AG04450 (cell line): Measurements from ENCODE around the gene RPL36A. TPM values are rescaled to one million over a fixed set of nuclear protein-coding genes. Genes with fewer than 3 reads are reported as not detected.

Source experiments
- CTCF ChIA-PET: fragments of 300-600, 350-600 bp; formaldehyde crosslinking; extraction: SDS; loops from one replicate; lab custom pipeline; 2022; ENCODE audit warnings: antibody characterized with exemption, inconsistent platforms; lab: Charles Lee
- POLR2A ChIA-PET: fragments of 350-600 bp; formaldehyde crosslinking; extraction: SDS; loops from one replicate; lab custom pipeline; 2021; ENCODE audit warnings: antibody characterized with exemption, inconsistent platforms; lab: Yijun Ruan, JAX
- DNase-seq: peaks from one replicate; pipeline ENCODE4 v3.0.0-alpha.2; 2011; ENCODE audit warnings: low read depth, low spot score
- H3K27ac ChIP-seq: one replicate; pipeline ENCODE4 v1.5.1; 2012; ENCODE audit warnings: low read depth, low read length, control low read depth
- H3K27me3 ChIP-seq: one replicate; pipeline ENCODE4 v1.6.0; 2012; ENCODE audit warnings: low read length; ENCODE audit not compliant: control insufficient read depth, insufficient read depth
- H3K4me3 ChIP-seq: 2 replicates; pipeline ENCODE4 v1.5.1; 2011; ENCODE audit warnings: mild to moderate bottlenecking, low read depth, low read length, control low read depth
- H3K9me3 ChIP-seq: 2 replicates; pipeline ENCODE4 v1.5.1; 2012; ENCODE audit warnings: low read length; ENCODE audit not compliant: control insufficient read depth, insufficient read depth
- CTCF ChIP-seq: IDR thresholded peaks from 2 replicates; pipeline ENCODE4 v1.5.1; 2011; ENCODE audit warnings: low read depth, low read length, control low read depth, inconsistent platforms
- polyA plus RNA-seq: library from polyadenylated mRNA; depleted of rRNA; stranded (reverse); fragments of >200 nt; gene quantifications from 2 replicates; pipeline ENCODE4 v1.2.3, GENCODE V29; 2011

Gene RPL36A
- polyA plus RNA-seq, 1 experiment = 2,123 TPM

GRCh38 chrX:101398694-101399093 lies 7.9 kb downstream of the RPL36A start:
- H3K9me3 ChIP-seq = no peaks in the 10 kb centered on the region

GRCh38 chrX:101399825-101400224 lies 9.0 kb downstream of the RPL36A start:
- H3K4me3 ChIP-seq = no peak overlapping the region
- H3K27me3 ChIP-seq = no peaks in the 10 kb centered on the region
- no peak for TF ChIP-seq CTCF
- no peak for DNase-seq
- ChIA-PET CTCF (interaction anchor here (1.2 kb wide), 1 partner anchor 9 kb away, joined by 4 read pairs; the partner anchor contains the start of gene RPL36A), POLR2A (no interaction called here)
- H3K27ac ChIP-seq = no peak overlapping the region
- H3K9me3 ChIP-seq = no peaks in the 10 kb centered on the region

More at GRCh38 chrX:101398694-101399093, 7.9 kb downstream of the RPL36A start:
- CTCF ChIA-PET = no interaction called here
- H3K27me3 ChIP-seq = no peaks in the 10 kb centered on the region
- no peak for DNase-seq
- TF ChIP-seq CTCF = no peak
- POLR2A ChIA-PET = no interaction called here
- no peak overlapping the region for H3K4me3 ChIP-seq
- H3K27ac ChIP-seq = no peak overlapping the region

- peak overlapping the region; percentile 85 for H3K4me3 ChIP-seq
- ChIA-PET POLR2A (interaction anchor here (1.5 kb wide), 1 partner anchor 16 kb away, joined by 7 read pairs; the partner anchor contains the start of gene RPL36A), CTCF (no interaction called here)
- H3K9me3 ChIP-seq = no peaks in the 10 kb centered on the region
- no peak for TF ChIP-seq CTCF
- DNase-seq = no peak
- H3K27ac ChIP-seq = peak overlapping the region; percentile 86
- H3K27me3 ChIP-seq = no peaks in the 10 kb centered on the region
Observed at GRCh38 chrX:101407167-101407747, 16.4 kb downstream of the RPL36A start.

- Histone ChIP-seq H3K27me3 (no peaks in the 10 kb centered on the region), H3K9me3 (no peaks in the 10 kb centered on the region), H3K4me3 (peak within 1 kb of the TSS; percentile 85), H3K27ac (peak within 1 kb of the TSS; percentile 97)
- POLR2A ChIA-PET = interaction anchor here (1.5 kb wide), 1 partner anchor 17 kb away, joined by 7 read pairs; the partner anchor contains the start of gene RPL36A
- CTCF ChIA-PET = no interaction called here
- TF ChIP-seq CTCF = peak; percentile 21; the same call in 1 of the 2 replicates
- DNase-seq = peak; percentile 95
Observed at GRCh38 chrX:101407748-101408531, 17.1 kb downstream of the RPL36A start, which contains the start of the genes GLA and HNRNPH2. TSS of gene GLA (minus strand) at chrX:101407925. CDS start at chrX:101407903, 22 bp downstream. TSS of gene HNRNPH2 (plus strand) at chrX:101408222. CDS start at chrX:101411989, 3,767 bp downstream.

GRCh38 chrX:101408532-101408841 lies 17.7 kb downstream of the RPL36A start:
- DNase-seq = no peak
- no peaks in the 10 kb centered on the region for H3K9me3 ChIP-seq
- CTCF ChIA-PET = no interaction called here
- H3K4me3 ChIP-seq = peak overlapping the region; percentile 77
- H3K27me3 ChIP-seq = no peaks in the 10 kb centered on the region
- TF ChIP-seq CTCF = no peak
- H3K27ac ChIP-seq = peak overlapping the region; percentile 97
- POLR2A ChIA-PET = no interaction called here
